ENCODE results near the gene TGFBR1. TPM values are rescaled to one million over a fixed set of nuclear protein-coding genes. Genes with fewer than 3 reads are reported as not detected.
A peak's percentile ranks its signal among the peaks of the same experiment; 100 is the strongest.

The TGFBR1 gene
- total and polyA plus RNA-seq, 2 donors (not counting 1 experiment from before 2014, with no cell fraction given), result 78.5 to 79.1 TPM

DNA sequence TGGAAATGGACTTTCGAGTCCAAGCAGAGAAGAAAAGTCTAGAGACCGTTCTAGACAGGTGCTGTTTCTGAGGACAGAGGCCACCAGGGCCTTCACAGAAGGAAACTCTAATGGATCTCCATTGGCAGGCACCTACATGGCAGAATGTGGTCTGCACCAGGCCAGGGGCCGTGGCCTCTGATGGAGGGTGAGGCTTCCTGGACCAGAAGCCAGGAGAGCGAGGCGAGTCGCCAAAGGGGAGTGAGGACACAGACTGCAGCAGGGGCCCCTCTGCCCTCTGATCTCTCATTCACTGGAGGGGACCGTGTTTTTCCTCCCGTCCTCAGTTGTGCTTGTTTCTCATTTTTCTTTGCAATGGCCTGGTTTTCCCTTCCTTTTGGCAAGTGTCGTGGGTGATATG lies 75.7 kb downstream of the TGFBR1 start:
- H3K79me2 ChIP-seq (ENCODE audit: control insufficient read depth, insufficient read depth, low read length), result no peaks in the 10 kb centered on the region

DNA sequence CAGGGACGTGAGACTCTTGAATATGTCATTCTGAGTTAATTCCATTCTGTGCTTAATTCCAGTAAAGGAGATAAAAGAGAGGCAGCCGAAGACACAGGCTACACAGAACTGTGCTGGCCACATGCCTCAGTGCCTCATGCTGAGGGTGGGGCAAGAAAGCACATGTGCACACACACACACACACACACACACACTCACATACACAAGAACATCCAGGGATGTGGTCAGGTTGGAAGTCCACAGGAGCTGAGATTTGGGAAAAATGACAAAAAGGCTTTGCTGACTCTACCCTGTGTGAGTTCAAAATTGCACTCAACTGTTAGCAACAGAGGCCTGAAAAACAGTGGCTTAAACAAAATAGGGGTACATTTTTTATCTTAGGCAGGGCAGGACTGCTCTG lies 76.3 kb downstream of the TGFBR1 start:
- peak in 1 of 2 donors; percentile 15 for DNase-seq (ENCODE audit: low read depth in 2 of 2)
- H2AFZ ChIP-seq (ENCODE audit: low read length), result no peak overlapping the region
- H3K4me3 ChIP-seq (replicated peaks in 1 of 4; ENCODE audit: control extremely low read depth in 1 of 4, insufficient read depth in 1 of 4, low read depth in 3 of 4, low read length in 4 of 4), result no peak overlapping the region
- H3K27me3 ChIP-seq (ENCODE audit: control insufficient read depth, insufficient read depth, low read length), result no peaks in the 10 kb centered on the region
- H3K9ac ChIP-seq (ENCODE audit: insufficient read depth, low read length), result no peak overlapping the region
- H4K20me1 ChIP-seq (ENCODE audit: control insufficient read depth, extremely low read depth, insufficient read depth, low read length), result no peaks in the 10 kb centered on the region
- no peaks in the 10 kb centered on the region for H3K9me3 ChIP-seq (ENCODE audit: control insufficient read depth, insufficient read depth, low read depth, low read length)
- H3K79me2 ChIP-seq (ENCODE audit: control insufficient read depth, insufficient read depth, low read length), result no peaks in the 10 kb centered on the region
- TF ChIP-seq, protein P1, sequence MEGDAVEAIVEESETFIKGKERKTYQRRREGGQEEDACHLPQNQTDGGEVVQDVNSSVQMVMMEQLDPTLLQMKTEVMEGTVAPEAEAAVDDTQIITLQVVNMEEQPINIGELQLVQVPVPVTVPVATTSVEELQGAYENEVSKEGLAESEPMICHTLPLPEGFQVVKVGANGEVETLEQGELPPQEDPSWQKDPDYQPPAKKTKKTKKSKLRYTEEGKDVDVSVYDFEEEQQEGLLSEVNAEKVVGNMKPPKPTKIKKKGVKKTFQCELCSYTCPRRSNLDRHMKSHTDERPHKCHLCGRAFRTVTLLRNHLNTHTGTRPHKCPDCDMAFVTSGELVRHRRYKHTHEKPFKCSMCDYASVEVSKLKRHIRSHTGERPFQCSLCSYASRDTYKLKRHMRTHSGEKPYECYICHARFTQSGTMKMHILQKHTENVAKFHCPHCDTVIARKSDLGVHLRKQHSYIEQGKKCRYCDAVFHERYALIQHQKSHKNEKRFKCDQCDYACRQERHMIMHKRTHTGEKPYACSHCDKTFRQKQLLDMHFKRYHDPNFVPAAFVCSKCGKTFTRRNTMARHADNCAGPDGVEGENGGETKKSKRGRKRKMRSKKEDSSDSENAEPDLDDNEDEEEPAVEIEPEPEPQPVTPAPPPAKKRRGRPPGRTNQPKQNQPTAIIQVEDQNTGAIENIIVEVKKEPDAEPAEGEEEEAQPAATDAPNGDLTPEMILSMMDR (conservative IDR thresholded peaks at IDR 0.05 in 1 of 2, IDR thresholded peaks at IDR 0.05 in 1 of 2; ENCODE audit: low read depth in 1 of 2, low read length in 2 of 2), result no peak
- no peak for TF ChIP-seq EZH2 (IDR thresholded peaks at IDR 0.05; ENCODE audit: low read length, missing control alignments)
- no peaks in the 10 kb centered on the region for H3K36me3 ChIP-seq (ENCODE audit: control insufficient read depth, insufficient read depth, low read length)
- H3K27ac ChIP-seq (ENCODE audit: insufficient read depth, low read length), result no peak overlapping the region
- H3K4me2 ChIP-seq (ENCODE audit: extremely low read depth, insufficient read depth, low read length), result no peak overlapping the region
- peaks cover 6% of the 10 kb centered on the region for H3K4me1 ChIP-seq (ENCODE audit: control insufficient read depth, extremely low read depth, insufficient read depth, low read length)

More for the DNA sequence above, 75.7 kb downstream of the TGFBR1 start:
- Histone ChIP-seq H3K9ac (ENCODE audit: insufficient read depth, low read length) (no peak overlapping the region), H3K9me3 (ENCODE audit: control insufficient read depth, insufficient read depth, low read depth, low read length) (no peaks in the 10 kb centered on the region), H3K4me2 (ENCODE audit: extremely low read depth, insufficient read depth, low read length) (no peak overlapping the region), H3K36me3 (ENCODE audit: control insufficient read depth, insufficient read depth, low read length) (no peaks in the 10 kb centered on the region), H4K20me1 (ENCODE audit: control insufficient read depth, extremely low read depth, insufficient read depth, low read length) (no peaks in the 10 kb centered on the region), H3K4me3 (replicated peaks in 1 of 4; ENCODE audit: control extremely low read depth in 1 of 4, insufficient read depth in 1 of 4, low read depth in 3 of 4, low read length in 4 of 4) (no peak overlapping the region), H3K27ac (ENCODE audit: insufficient read depth, low read length) (no peak overlapping the region), H3K27me3 (ENCODE audit: control insufficient read depth, insufficient read depth, low read length) (no peaks in the 10 kb centered on the region), H2AFZ (ENCODE audit: low read length) (no peak overlapping the region), H3K4me1 (ENCODE audit: control insufficient read depth, extremely low read depth, insufficient read depth, low read length) (peaks cover 6% of the 10 kb centered on the region)
- TF ChIP-seq, protein P1 (conservative IDR thresholded peaks at IDR 0.05 in 1 of 2, IDR thresholded peaks at IDR 0.05 in 1 of 2; ENCODE audit: low read depth in 1 of 2, low read length in 2 of 2), result no peak
- TF ChIP-seq EZH2 (IDR thresholded peaks at IDR 0.05; ENCODE audit: low read length, missing control alignments), result no peak
- DNase-seq (ENCODE audit: low read depth in 2 of 2), result no peak

DNA sequence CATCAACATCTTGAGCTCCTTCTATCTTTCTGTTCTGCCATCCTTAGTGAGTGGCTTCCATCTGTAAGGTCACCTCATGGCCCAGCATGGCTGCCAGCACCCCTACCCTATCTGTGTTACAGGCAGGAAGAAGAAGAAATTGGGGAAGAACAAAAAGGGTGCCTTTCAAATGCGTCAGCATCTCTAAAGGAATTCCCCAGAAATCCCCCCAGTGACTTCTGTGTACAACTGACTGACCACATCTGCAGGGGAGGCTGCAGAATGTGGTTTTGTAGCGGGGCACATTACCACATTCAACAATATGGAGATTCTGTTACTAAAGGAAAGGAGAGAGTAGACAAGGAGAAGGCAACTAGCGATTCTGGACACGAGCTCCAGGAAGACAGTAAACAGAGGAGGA lies 76.7 kb downstream of the TGFBR1 start:
- Histone ChIP-seq H2AFZ (ENCODE audit: low read length) (no peak overlapping the region), H3K27ac (ENCODE audit: insufficient read depth, low read length) (no peak overlapping the region), H3K9me3 (ENCODE audit: control insufficient read depth, insufficient read depth, low read depth, low read length) (no peaks in the 10 kb centered on the region), H3K27me3 (ENCODE audit: control insufficient read depth, insufficient read depth, low read length) (no peaks in the 10 kb centered on the region), H3K9ac (ENCODE audit: insufficient read depth, low read length) (no peak overlapping the region), H3K79me2 (ENCODE audit: control insufficient read depth, insufficient read depth, low read length) (no peaks in the 10 kb centered on the region), H3K4me3 (replicated peaks in 1 of 4; ENCODE audit: control extremely low read depth in 1 of 4, insufficient read depth in 1 of 4, low read depth in 3 of 4, low read length in 4 of 4) (no peak overlapping the region), H3K36me3 (ENCODE audit: control insufficient read depth, insufficient read depth, low read length) (no peaks in the 10 kb centered on the region), H3K4me2 (ENCODE audit: extremely low read depth, insufficient read depth, low read length) (no peak overlapping the region), H4K20me1 (ENCODE audit: control insufficient read depth, extremely low read depth, insufficient read depth, low read length) (no peaks in the 10 kb centered on the region), H3K4me1 (ENCODE audit: control insufficient read depth, extremely low read depth, insufficient read depth, low read length) (peaks cover 6% of the 10 kb centered on the region)
- no peak for TF ChIP-seq EZH2 (IDR thresholded peaks at IDR 0.05; ENCODE audit: low read length, missing control alignments)
- TF ChIP-seq, protein P1 (conservative IDR thresholded peaks at IDR 0.05 in 1 of 2, IDR thresholded peaks at IDR 0.05 in 1 of 2; ENCODE audit: low read depth in 1 of 2, low read length in 2 of 2), result no peak
- DNase-seq (ENCODE audit: low read depth in 2 of 2), result peak; percentile 5 to 76
